Epithelial cell of esophagus (primary cell): Measurements from ENCODE around the gene AXDND1.
"Not testable (repeated sequence)": the region's sequence is repeated elsewhere in the genome, so short reads cannot be mapped to it uniquely, and the experiment has no call there.

Experiments used
- DNase-seq: peaks from one replicate; pipeline ENCODE4 v3.0.0; 2010; ENCODE audit warnings: low read depth
- H3K4me3 ChIP-seq: 2 replicates; pipeline ENCODE4 v1.5.1; 2011; ENCODE audit warnings: mild to moderate bottlenecking, low read length, control low read depth
- TF ChIP-seq, protein P1 (sequence below): IDR thresholded peaks from 2 replicates; pipeline ENCODE4 v1.5.1; 2011; ENCODE audit warnings: low read depth, mild to moderate bottlenecking, low read length, control low read depth, inconsistent platforms; ENCODE audit not compliant: insufficient read depth; ENCODE audit errors: missing control alignments

Gene AXDND1

DNA sequence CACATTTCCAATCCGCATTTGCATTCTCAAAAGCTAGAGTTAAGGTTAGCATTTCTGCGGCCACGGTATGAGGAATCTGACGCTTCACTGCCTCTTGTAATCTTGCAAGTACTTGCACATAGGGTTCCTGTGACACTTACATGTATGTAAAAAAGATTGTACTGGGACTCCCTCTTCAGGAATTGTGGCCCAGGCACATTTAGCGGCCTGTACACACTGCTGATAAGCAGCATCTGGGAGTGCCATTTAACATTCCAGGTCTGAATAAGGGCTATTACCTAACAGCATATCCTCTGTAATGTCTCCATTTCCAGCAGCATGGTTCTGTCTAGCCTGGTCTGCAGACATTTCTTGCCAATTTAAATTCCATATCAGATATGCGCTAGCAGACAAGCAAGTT lies 75.7 kb downstream of the AXDND1 start:
- DNase-seq: no peak
- no peak overlapping the region for H3K4me3 ChIP-seq
- TF ChIP-seq, protein P1, sequence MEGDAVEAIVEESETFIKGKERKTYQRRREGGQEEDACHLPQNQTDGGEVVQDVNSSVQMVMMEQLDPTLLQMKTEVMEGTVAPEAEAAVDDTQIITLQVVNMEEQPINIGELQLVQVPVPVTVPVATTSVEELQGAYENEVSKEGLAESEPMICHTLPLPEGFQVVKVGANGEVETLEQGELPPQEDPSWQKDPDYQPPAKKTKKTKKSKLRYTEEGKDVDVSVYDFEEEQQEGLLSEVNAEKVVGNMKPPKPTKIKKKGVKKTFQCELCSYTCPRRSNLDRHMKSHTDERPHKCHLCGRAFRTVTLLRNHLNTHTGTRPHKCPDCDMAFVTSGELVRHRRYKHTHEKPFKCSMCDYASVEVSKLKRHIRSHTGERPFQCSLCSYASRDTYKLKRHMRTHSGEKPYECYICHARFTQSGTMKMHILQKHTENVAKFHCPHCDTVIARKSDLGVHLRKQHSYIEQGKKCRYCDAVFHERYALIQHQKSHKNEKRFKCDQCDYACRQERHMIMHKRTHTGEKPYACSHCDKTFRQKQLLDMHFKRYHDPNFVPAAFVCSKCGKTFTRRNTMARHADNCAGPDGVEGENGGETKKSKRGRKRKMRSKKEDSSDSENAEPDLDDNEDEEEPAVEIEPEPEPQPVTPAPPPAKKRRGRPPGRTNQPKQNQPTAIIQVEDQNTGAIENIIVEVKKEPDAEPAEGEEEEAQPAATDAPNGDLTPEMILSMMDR: no peak

DNA sequence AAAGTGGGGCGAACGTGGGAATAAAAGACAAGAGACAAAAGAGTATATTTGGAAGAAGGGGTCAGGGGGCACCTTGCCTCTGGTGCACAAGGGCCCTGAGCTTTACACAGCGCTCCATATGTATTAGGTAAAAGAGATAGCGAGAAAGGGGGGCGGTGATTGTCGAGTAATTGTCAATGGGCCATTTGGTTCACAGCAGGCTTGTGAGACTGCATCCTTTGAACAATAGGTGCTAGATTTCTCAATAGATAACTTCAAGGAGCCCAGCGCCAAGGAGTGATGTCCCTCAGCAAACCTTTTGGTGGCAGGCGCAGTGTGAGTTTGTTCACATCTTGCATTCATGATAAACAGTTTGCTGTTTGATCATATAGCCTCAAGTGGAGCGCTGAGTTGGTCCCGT lies 77.1 kb downstream of the AXDND1 start:
- not testable (repeated sequence) for DNase-seq, H3K4me3 ChIP-seq

DNA sequence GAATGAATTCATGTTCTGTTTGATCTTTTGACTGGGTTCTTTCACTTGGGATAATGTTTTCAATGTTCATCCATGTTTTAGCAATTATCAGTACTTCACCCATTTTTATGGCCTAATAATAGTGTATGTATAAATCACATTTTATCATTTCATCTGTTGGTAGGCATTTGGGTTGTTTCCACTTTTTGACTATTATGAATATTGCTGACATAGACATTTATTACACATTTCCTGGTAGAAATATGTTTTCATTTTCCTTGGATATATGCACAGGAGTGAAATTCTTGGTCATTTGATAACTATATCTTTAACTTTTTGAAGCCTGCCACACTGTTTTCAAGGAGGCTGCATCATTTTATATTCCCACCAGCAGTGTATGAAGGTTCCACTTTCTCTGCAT lies 79.8 kb downstream of the AXDND1 start:
- DNase-seq: no peak
- H3K4me3 ChIP-seq: no peak overlapping the region

DNA sequence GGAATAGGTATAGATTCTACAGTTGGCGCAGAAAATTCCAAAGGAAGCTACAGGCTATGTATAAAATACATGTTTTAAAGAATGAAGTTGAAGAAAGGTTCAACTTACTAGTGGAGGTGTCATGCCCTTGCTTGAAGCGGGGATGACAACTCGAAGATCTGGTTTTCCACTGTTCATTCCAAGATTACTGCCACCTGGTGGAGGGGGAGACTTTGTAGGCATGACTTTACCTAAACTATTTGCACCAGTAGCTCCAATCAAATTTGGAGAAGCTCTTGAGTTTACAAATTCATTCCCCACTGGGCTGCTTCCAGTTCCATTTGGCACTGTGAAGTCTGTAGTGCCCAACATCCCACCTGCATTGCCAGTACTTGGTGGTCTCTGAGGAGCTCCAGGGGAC lies 81.7 kb downstream of the AXDND1 start:
- TF ChIP-seq, protein P1: peak; percentile 42
- no peak overlapping the region for H3K4me3 ChIP-seq
- peak; percentile 42 for DNase-seq

More for the DNA sequence above, 79.8 kb downstream of the AXDND1 start:
- TF ChIP-seq, protein P1: no peak

DNA sequence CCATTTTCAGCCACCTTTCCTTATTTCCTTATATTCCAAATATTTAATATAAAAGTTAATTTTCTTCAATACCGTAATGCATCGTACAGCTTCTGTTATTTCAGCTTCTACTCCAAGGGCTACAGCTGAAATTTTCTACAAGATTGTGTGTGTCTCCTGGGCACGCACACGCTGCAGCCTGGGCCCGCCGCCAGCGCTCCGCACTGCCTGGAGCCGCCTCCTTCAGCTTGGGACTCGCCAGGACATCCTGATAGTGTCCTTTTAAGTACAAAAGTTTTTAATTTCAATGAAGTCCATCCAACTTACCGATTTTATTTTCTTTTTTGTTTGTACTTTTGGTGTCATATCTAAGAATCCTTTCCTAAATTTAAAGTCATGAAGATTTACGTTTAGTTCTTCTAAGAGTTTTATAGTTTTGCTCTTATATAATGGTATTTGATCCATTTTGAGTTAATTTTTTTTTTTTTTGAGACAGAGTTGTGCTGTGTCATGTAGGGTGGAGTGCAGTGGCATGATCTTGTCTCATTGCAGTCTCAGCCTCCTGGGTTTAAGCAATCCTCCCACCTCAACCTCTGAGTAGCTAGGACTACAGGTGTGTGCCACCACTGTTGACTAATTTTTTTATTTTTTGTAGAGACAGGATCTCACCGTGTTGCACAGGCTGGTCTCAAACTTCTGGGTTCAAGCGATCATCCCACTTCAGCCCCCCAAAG lies 82.8 kb downstream of the AXDND1 start:
- no peak for DNase-seq
- TF ChIP-seq, protein P1: no peak
- no peak overlapping the region for H3K4me3 ChIP-seq

DNA sequence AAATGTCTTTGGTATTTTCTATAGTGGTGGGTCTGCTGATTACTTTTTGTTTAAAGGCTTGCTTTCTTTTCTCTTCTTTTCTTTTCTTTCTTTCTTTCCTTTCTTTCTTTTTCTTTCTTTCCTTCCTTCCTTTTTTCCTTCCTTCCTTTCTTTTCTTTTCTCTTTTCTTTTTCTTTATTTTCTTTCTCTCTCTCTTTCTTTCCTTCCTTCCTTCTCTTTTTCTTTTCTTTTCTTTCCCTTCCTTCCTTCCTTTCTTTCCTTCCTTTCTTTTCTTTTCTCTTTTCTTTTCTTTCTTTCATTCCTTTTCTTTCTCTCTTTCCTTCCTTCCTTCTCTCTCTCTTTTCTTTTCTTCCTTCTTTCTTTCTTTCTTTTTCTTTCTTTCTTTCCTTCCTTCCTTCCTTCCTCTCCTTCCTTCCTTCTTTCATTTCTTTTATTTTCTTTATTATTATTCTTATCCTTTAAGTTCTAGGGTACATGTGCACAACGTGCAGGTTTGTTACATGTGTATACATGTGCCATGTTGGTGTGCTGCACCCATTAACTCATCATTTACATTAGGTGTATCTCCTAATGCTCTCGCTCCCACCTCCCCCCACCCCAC lies 93.9 kb downstream of the AXDND1 start:
- DNase-seq, H3K4me3 ChIP-seq: not testable (repeated sequence)

DNA sequence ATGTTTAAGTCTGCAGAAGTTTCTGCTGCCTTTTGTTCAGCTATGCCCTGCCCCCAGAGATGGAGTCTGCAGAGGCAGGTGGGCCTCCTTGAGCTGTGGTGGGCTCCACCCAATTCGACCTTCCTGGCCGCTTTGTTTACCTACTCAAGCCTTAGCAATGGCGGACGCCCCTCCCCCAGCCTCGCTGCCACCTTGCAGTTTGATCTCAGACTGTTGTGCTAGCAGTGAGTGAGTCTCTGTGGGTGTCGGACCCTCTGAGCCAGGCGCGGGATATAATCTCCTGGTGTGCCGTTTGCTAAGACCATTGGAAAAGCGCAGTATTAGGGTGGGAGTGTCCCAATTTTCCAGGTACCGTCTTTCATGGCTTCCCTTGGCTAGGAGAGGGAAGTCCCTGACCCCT lies 99.9 kb downstream of the AXDND1 start:
- not testable (repeated sequence) for DNase-seq, H3K4me3 ChIP-seq

DNA sequence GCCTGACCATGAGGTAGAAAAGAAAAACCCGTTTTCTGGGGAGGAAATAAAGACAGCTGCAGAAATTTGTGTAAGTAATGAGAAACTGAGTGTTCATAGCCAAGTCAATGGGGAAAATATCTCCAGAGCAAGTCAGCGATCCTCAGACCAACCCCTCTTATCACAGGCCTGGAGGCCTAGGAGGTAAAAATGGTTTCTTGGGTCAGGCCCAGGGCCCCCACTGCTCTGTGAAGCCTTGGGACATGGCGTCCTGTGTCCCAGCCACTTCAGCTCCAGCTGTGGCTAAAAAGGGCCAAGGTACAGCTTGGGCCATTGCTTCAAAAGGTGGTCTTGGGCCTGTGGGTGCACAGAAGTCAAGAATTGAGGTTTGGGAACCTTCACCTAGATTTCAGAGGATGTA lies 108.9 kb downstream of the AXDND1 start:
- TF ChIP-seq, protein P1: no peak
- H3K4me3 ChIP-seq: no peak overlapping the region
- no peak for DNase-seq
